ENCODE results near the gene SNX3. TPM values are rescaled to one million over a fixed set of nuclear protein-coding genes. Genes with fewer than 3 reads are reported as not detected.
"Not testable (repeated sequence)": the region's sequence is repeated elsewhere in the genome, so short reads cannot be mapped to it uniquely, and the experiment has no call there.

The SNX3 gene
- polyA plus RNA-seq = 284 TPM
- long read RNA-seq, donor 1, transcript SNX3-201 (4 exons, 1,755 nt) = major isoform, 82 of 112 reads
- long read RNA-seq, donor 1, partial matches to known transcripts = 30 of 112 reads
- long read RNA-seq, donor 1, other reads (novel, unspliced or antisense) = 0 of 112 reads
- long read RNA-seq, donor 2, transcript SNX3-202 (4 exons, 890 nt) = minor isoform, 11 of 205 reads
- long read RNA-seq, donor 2, transcript SNX3-201 (4 exons, 1,755 nt) = major isoform, 147 of 205 reads
- long read RNA-seq, donor 2, partial matches to known transcripts = 46 of 205 reads
- long read RNA-seq, donor 2, other reads (novel, unspliced or antisense) = 0 of 205 reads
- long read RNA-seq, donor 3, transcript SNX3-202 (4 exons, 890 nt) = minor isoform, 20 of 351 reads
- long read RNA-seq, donor 3, transcript SNX3-201 (4 exons, 1,755 nt) = major isoform, 219 of 351 reads
- long read RNA-seq, donor 3, partial matches to known transcripts = 112 of 351 reads
- long read RNA-seq, donor 3, other reads (novel, unspliced or antisense) = 0 of 351 reads
- long read RNA-seq, donor 4, transcript SNX3-201 (4 exons, 1,755 nt) = major isoform, 16 of 18 reads
- long read RNA-seq, donor 4, partial matches to known transcripts = 0 of 18 reads
- long read RNA-seq, donor 4, other reads (novel, unspliced or antisense) = 0 of 18 reads
- long read RNA-seq, donor 5, transcript SNX3-201 (4 exons, 1,755 nt) = major isoform, 47 of 62 reads
- long read RNA-seq, donor 5, partial matches to known transcripts = 12 of 62 reads
- long read RNA-seq, donor 5, other reads (novel, unspliced or antisense) = 0 of 62 reads
- long read RNA-seq, donor 6, transcript SNX3-201 (4 exons, 1,755 nt) = major isoform, 100 of 189 reads
- long read RNA-seq, donor 6, transcript SNX3-202 (4 exons, 890 nt) = minor isoform, 7 of 189 reads
- long read RNA-seq, donor 6, partial matches to known transcripts = 82 of 189 reads
- long read RNA-seq, donor 6, other reads (novel, unspliced or antisense) = 0 of 189 reads
- long read RNA-seq, donor 7, transcript SNX3-201 (4 exons, 1,755 nt) = major isoform, 44 of 59 reads
- long read RNA-seq, donor 7, partial matches to known transcripts = 12 of 59 reads
- long read RNA-seq, donor 7, other reads (novel, unspliced or antisense) = 0 of 59 reads
- long read RNA-seq, donor 8, transcript SNX3-201 (4 exons, 1,755 nt) = major isoform, 163 of 239 reads
- long read RNA-seq, donor 8, transcript SNX3-202 (4 exons, 890 nt) = minor isoform, 10 of 239 reads
- long read RNA-seq, donor 8, partial matches to known transcripts = 66 of 239 reads
- long read RNA-seq, donor 8, other reads (novel, unspliced or antisense) = 0 of 239 reads
- long read RNA-seq, donor 9, transcript SNX3-201 (4 exons, 1,755 nt) = major isoform, 155 of 232 reads
- long read RNA-seq, donor 9, transcript SNX3-202 (4 exons, 890 nt) = minor isoform, 10 of 232 reads
- long read RNA-seq, donor 9, partial matches to known transcripts = 66 of 232 reads
- long read RNA-seq, donor 9, other reads (novel, unspliced or antisense) = 0 of 232 reads
- long read RNA-seq, donor 10, transcript SNX3-202 (4 exons, 890 nt) = minor isoform, 19 of 239 reads
- long read RNA-seq, donor 10, transcript SNX3-201 (4 exons, 1,755 nt) = major isoform, 177 of 239 reads
- long read RNA-seq, donor 10, partial matches to known transcripts = 40 of 239 reads
- long read RNA-seq, donor 10, other reads (novel, unspliced or antisense) = 0 of 239 reads
- long read RNA-seq, donor 11, transcript SNX3-201 (4 exons, 1,755 nt) = major isoform, 106 of 133 reads
- long read RNA-seq, donor 11, transcript SNX3-202 (4 exons, 890 nt) = minor isoform, 10 of 133 reads
- long read RNA-seq, donor 11, partial matches to known transcripts = 16 of 133 reads
- long read RNA-seq, donor 11, other reads (novel, unspliced or antisense) = 0 of 133 reads

DNA sequence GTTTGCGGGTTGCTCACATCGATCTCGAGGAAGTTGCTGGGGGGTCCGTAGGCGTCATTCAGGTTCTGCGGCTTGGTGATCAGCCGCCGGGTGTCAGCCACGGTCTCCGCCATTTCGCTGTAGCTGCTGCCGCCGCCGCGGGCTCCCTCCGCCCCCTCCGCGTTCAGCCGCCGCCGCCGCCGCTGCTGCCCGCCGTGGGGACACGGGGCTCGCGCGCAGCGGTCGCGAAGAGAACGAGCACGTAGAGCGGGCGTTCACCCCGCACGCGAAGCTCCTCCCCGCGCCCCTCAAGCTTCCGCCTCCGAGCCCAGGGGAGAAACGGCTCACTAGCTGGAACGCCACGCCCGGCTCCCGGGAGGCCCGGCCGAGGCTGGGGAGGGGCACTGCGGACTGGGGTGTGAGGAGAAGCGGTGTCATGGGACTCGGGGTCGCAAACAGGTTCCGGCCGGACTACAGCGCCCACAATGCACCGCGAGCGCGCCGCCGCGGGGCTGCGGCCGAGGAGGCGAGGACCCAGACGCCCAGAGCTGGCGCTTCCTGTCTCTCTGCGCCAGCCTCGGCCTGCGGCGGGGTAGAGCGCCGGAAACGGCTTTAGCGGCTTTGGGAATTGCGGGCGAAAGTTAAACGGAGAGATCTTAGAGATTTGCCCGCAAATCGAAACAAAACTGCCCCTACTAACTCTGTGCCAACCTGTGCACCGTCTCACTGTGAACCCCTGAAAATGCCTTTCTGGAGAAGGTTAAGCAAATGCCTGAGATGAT lies at the start of gene SNX3:
Gene SNX3 (minus strand): TSS at position 232 of the 761 bp plus-strand sequence. CDS start 119 bp downstream, at position 113.
- Histone ChIP-seq H3K4me1 (ENCODE audit: control insufficient read depth, insufficient read depth, low read length) (peaks cover 5% of the 10 kb centered on the region), H3K27me3 (ENCODE audit: control insufficient read depth, insufficient read depth, low read length) (no peaks in the 10 kb centered on the region), H3K4me3 (ENCODE audit: low read length) (peak within 1 kb of the TSS; percentile 100), H3K36me3 (ENCODE audit: control insufficient read depth, insufficient read depth, low read length) (peaks cover 3% of the 10 kb centered on the region), H3K9me3 (ENCODE audit: control insufficient read depth, low read depth, low read length) (no peaks in the 10 kb centered on the region), H3K27ac (ENCODE audit: low read length) (peak within 1 kb of the TSS; percentile 100)
- DNase-seq = peak; percentile 99 to 100
- no CpG with 5 or more reads among the region's 83 CpGs for WGBS (ENCODE audit: insufficient coverage, low lambda C conversion rate)

GRCh38 chr6:108309844-108310243 lies 49.0 kb upstream of the SNX3 start:
- WGBS (ENCODE audit: insufficient coverage, low lambda C conversion rate) = no CpG with 5 or more reads among the region's 5 CpGs
- Histone ChIP-seq H3K36me3 (ENCODE audit: control insufficient read depth, insufficient read depth, low read length) (no peaks in the 10 kb centered on the region), H3K4me3 (ENCODE audit: low read length) (no peak overlapping the region), H3K27me3 (ENCODE audit: control insufficient read depth, insufficient read depth, low read length) (no peaks in the 10 kb centered on the region), H3K9me3 (ENCODE audit: control insufficient read depth, low read depth, low read length) (no peaks in the 10 kb centered on the region), H3K27ac (ENCODE audit: low read length) (no peak overlapping the region), H3K4me1 (ENCODE audit: control insufficient read depth, insufficient read depth, low read length) (peaks cover 35% of the 10 kb centered on the region)
- DNase-seq = no peak

GRCh38 chr6:108308641-108309040 lies 47.8 kb upstream of the SNX3 start:
- H3K27me3 ChIP-seq (ENCODE audit: control insufficient read depth, insufficient read depth, low read length); H3K36me3 ChIP-seq (ENCODE audit: control insufficient read depth, insufficient read depth, low read length); DNase-seq; H3K4me3 ChIP-seq (ENCODE audit: low read length); H3K9me3 ChIP-seq (ENCODE audit: control insufficient read depth, low read depth, low read length); H3K27ac ChIP-seq (ENCODE audit: low read length): not testable (repeated sequence)
- WGBS (ENCODE audit: insufficient coverage, low lambda C conversion rate) = no CpG with 5 or more reads among the region's 4 CpGs
- H3K4me1 ChIP-seq (ENCODE audit: control insufficient read depth, insufficient read depth, low read length) = peaks cover 30% of the 10 kb centered on the region

GRCh38 chr6:108304646-108305045 lies 43.8 kb upstream of the SNX3 start:
- no CpG with 5 or more reads among the region's 2 CpGs for whole genome bisulfite sequencing (ENCODE audit: insufficient coverage, low lambda C conversion rate)
- no peak for DNase-seq
- H3K36me3 ChIP-seq (ENCODE audit: control insufficient read depth, insufficient read depth, low read length) = no peaks in the 10 kb centered on the region

GRCh38 chr6:108302386-108302785 lies 41.5 kb upstream of the SNX3 start:
- WGBS (ENCODE audit: insufficient coverage, low lambda C conversion rate) = 13% methylated on average over 3 of the region's 5 CpGs
- Histone ChIP-seq H3K27ac (ENCODE audit: low read length) (peak overlapping the region; percentile 64), H3K27me3 (ENCODE audit: control insufficient read depth, insufficient read depth, low read length) (no peaks in the 10 kb centered on the region), H3K9me3 (ENCODE audit: control insufficient read depth, low read depth, low read length) (no peaks in the 10 kb centered on the region), H3K4me1 (ENCODE audit: control insufficient read depth, insufficient read depth, low read length) (peaks cover 39% of the 10 kb centered on the region), H3K36me3 (ENCODE audit: control insufficient read depth, insufficient read depth, low read length) (no peaks in the 10 kb centered on the region), H3K4me3 (ENCODE audit: low read length) (no peak overlapping the region)
- peak; percentile 67 to 84 for DNase-seq

More at GRCh38 chr6:108304646-108305045, 43.8 kb upstream of the SNX3 start:
- Histone ChIP-seq H3K4me3 (ENCODE audit: low read length) (no peak overlapping the region), H3K27me3 (ENCODE audit: control insufficient read depth, insufficient read depth, low read length) (no peaks in the 10 kb centered on the region), H3K4me1 (ENCODE audit: control insufficient read depth, insufficient read depth, low read length) (peaks cover 35% of the 10 kb centered on the region), H3K9me3 (ENCODE audit: control insufficient read depth, low read depth, low read length) (no peaks in the 10 kb centered on the region), H3K27ac (ENCODE audit: low read length) (no peak overlapping the region)

GRCh38 chr6:108295676-108296075 lies 34.8 kb upstream of the SNX3 start:
- DNase-seq = no peak
- Histone ChIP-seq H3K9me3 (ENCODE audit: control insufficient read depth, low read depth, low read length) (no peaks in the 10 kb centered on the region), H3K4me3 (ENCODE audit: low read length) (peak overlapping the region; percentile 88), H3K4me1 (ENCODE audit: control insufficient read depth, insufficient read depth, low read length) (peaks cover 15% of the 10 kb centered on the region), H3K36me3 (ENCODE audit: control insufficient read depth, insufficient read depth, low read length) (no peaks in the 10 kb centered on the region), H3K27me3 (ENCODE audit: control insufficient read depth, insufficient read depth, low read length) (no peaks in the 10 kb centered on the region), H3K27ac (ENCODE audit: low read length) (peak overlapping the region; percentile 97)
- 51% methylated on average over 3 of the region's 7 CpGs for WGBS (ENCODE audit: insufficient coverage, low lambda C conversion rate)

DNA sequence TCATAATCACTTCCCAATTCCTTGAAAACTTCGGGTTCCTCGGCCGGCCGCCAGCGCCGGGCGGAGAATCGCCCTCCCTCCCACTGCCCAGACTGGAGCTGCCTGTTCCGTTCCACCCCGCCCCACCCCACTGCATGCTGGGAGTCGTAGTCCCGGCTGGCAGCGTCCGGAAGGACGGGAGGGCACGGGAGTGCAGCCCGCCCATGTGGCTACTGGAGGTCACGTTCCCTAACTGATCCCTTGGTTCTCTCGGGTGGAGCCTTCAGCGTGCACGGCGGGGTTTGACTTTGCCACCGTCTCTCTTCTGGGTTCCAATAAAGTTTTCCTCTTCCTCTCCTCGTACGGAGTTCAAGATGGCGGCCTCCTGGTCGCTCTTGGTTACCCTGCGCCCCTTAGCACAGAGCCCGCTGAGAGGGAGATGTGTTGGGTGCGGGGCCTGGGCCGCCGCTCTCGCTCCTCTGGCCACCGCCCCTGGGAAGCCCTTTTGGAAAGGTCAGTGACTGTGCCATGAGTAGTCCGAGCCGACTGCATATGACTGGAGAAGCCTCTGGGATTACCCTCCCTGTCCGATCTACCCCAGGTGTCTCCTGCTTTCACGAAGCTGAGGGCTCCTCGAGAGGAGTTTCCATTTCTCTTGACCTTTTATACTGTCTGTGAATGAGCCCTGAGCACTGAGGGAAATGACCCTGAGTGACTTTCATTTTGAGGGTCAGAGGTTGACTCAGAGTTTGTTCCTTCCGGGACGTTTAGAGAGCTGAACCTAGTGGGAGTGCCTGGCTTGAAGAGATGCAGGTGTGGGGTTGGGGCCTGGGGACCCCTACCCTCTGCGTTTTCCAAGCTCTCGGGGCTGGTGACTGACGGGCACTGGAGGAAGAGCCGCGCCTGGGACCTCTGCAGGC lies 34.1 kb upstream of the SNX3 start, which contains the start of gene AFG1L:
Gene AFG1L (plus strand): TSS at position 328 of the 899 bp plus-strand sequence. CDS start 26 bp downstream, at position 354.
- no peaks in the 10 kb centered on the region for H3K27me3 ChIP-seq (ENCODE audit: control insufficient read depth, insufficient read depth, low read length)
- no peaks in the 10 kb centered on the region for H3K9me3 ChIP-seq (ENCODE audit: control insufficient read depth, low read depth, low read length)
- H3K4me3 ChIP-seq (ENCODE audit: low read length) = peak within 1 kb of the TSS; percentile 88
- no CpG with 5 or more reads among the region's 46 CpGs for WGBS (ENCODE audit: insufficient coverage, low lambda C conversion rate)
- DNase-seq = peak; percentile 90 to 96
- H3K4me1 ChIP-seq (ENCODE audit: control insufficient read depth, insufficient read depth, low read length) = peaks cover 9% of the 10 kb centered on the region
- H3K27ac ChIP-seq (ENCODE audit: low read length) = peak within 1 kb of the TSS; percentile 97
- no peaks in the 10 kb centered on the region for H3K36me3 ChIP-seq (ENCODE audit: control insufficient read depth, insufficient read depth, low read length)

GRCh38 chr6:108294297-108294726 lies 33.5 kb upstream of the SNX3 start:
- H3K4me1 ChIP-seq (ENCODE audit: control insufficient read depth, insufficient read depth, low read length) = peaks cover 4% of the 10 kb centered on the region
- H3K4me3 ChIP-seq (ENCODE audit: low read length) = peak overlapping the region; percentile 88
- no peaks in the 10 kb centered on the region for H3K9me3 ChIP-seq (ENCODE audit: control insufficient read depth, low read depth, low read length)
- WGBS (ENCODE audit: insufficient coverage, low lambda C conversion rate) = 40% methylated on average over 2 of the region's 16 CpGs
- no peaks in the 10 kb centered on the region for H3K36me3 ChIP-seq (ENCODE audit: control insufficient read depth, insufficient read depth, low read length)
- no peak for DNase-seq
- H3K27ac ChIP-seq (ENCODE audit: low read length) = peak overlapping the region; percentile 97
- H3K27me3 ChIP-seq (ENCODE audit: control insufficient read depth, insufficient read depth, low read length) = no peaks in the 10 kb centered on the region

All from large intestine (tissue), 12 donors.